NCI-H2171 (cell line): Measurements from ENCODE around the gene HNMT.

Experiments used
- DNase-seq: peaks from one replicate; lab custom pipeline; 2025; lab: John Stamatoyannopoulos, UW

The HNMT gene

GRCh38 chr2:138012082-138012481 lies 47.8 kb downstream of the HNMT start:
- DNase-seq = no peak

GRCh38 chr2:138012968-138013367 lies 48.7 kb downstream of the HNMT start:
- no peak for DNase-seq

- DNase-seq = no peak
Observed at GRCh38 chr2:138013639-138014038, 49.4 kb downstream of the HNMT start.

GRCh38 chr2:138015494-138015893 lies 51.2 kb downstream of the HNMT start:
- DNase-seq = no peak

- no peak for DNase-seq
Observed at GRCh38 chr2:138016351-138017087, 52.2 kb downstream of the HNMT start.

GRCh38 chr2:138017824-138018223 lies 53.6 kb downstream of the HNMT start:
- DNase-seq = no peak

GRCh38 chr2:138018866-138019688 lies 54.8 kb downstream of the HNMT start:
- DNase-seq = no peak

- no peak for DNase-seq
Observed at GRCh38 chr2:138020432-138020831, 56.2 kb downstream of the HNMT start.

- no peak for DNase-seq
Observed at GRCh38 chr2:138021154-138021553, 56.9 kb downstream of the HNMT start.

GRCh38 chr2:138023298-138023697 lies 59.0 kb downstream of the HNMT start:
- no peak for DNase-seq

GRCh38 chr2:138023976-138024375 lies 59.7 kb downstream of the HNMT start:
- DNase-seq = no peak

- no peak for DNase-seq
Observed at GRCh38 chr2:138026111-138027020, 62.1 kb downstream of the HNMT start.

GRCh38 chr2:138028538-138028937 lies 64.3 kb downstream of the HNMT start:
- DNase-seq = no peak

- DNase-seq = no peak
Observed at GRCh38 chr2:138029276-138029675, 65.0 kb downstream of the HNMT start.

GRCh38 chr2:138030459-138030858 lies 66.2 kb downstream of the HNMT start:
- no peak for DNase-seq

GRCh38 chr2:138032334-138032733 lies 68.1 kb downstream of the HNMT start:
- no peak for DNase-seq

GRCh38 chr2:138034536-138034935 lies 70.3 kb downstream of the HNMT start:
- DNase-seq = no peak

- no peak for DNase-seq
Observed at GRCh38 chr2:138035608-138036217, 71.4 kb downstream of the HNMT start.

- DNase-seq = no peak
Observed at GRCh38 chr2:138036522-138036921, 72.2 kb downstream of the HNMT start.

GRCh38 chr2:138037090-138037489 lies 72.8 kb downstream of the HNMT start:
- no peak for DNase-seq

GRCh38 chr2:138040616-138041015 lies 76.3 kb downstream of the HNMT start:
- no peak for DNase-seq

- DNase-seq = no peak
Observed at GRCh38 chr2:138042311-138042710, 78.0 kb downstream of the HNMT start.
